Activated CD4-positive, alpha-beta T cell treated with anti-CD3 and anti-CD28 coated beads, Interleukin-2, amount 10 ng/mL, durations not matched to agents 24 days and 14 days (primary cell): Measurements from ENCODE around the gene SLC5A1. TPM values are rescaled to one million over a fixed set of nuclear protein-coding genes. Genes with fewer than 3 reads are reported as not detected.

Experiments used
- DNase-seq: peaks from one replicate; pipeline ENCODE4 v3.0.0; 2022
- H3K27ac Mint-ChIP-seq: one replicate; pipeline ENCODE4 v1.8.0; 2022; ENCODE audit warnings: mild to moderate bottlenecking, mixed read lengths
- H3K27me3 Mint-ChIP-seq: one replicate; pipeline ENCODE4 v1.8.0; 2022; ENCODE audit warnings: mixed read lengths
- H3K36me3 Mint-ChIP-seq: one replicate; pipeline ENCODE4 v1.8.0; 2022; ENCODE audit warnings: low read depth, mild to moderate bottlenecking, mixed read lengths
- H3K4me1 Mint-ChIP-seq: one replicate; pipeline ENCODE4 v1.8.0; 2021; ENCODE audit warnings: mixed read lengths
- H3K4me3 Mint-ChIP-seq: one replicate; pipeline ENCODE4 v1.8.0; 2022; ENCODE audit warnings: mild to moderate bottlenecking, moderate library complexity, mixed read lengths
- H3K9me3 Mint-ChIP-seq: one replicate; pipeline ENCODE4 v1.8.0; 2021; ENCODE audit warnings: mixed read lengths
- intact Hi-C: fragments of 100-400 bp; cut with micrococcal nuclease; formaldehyde crosslinking; loops from one replicate; pipeline ENCODE4 v1.15.1; 2023
- total RNA-seq: library from RNA; stranded (reverse); gene quantifications from 2 replicates; pipeline ENCODE4 v1.2.3, GENCODE V29; 2022

Gene SLC5A1
- total RNA-seq, 1 donor from 2014 or later = not detected

GRCh38 chr22:32083000-32083399 is 39.9 kb downstream of the SLC5A1 start:
- H3K4me1 Mint-ChIP-seq = no peaks in the 10 kb centered on the region
- H3K27ac Mint-ChIP-seq = no peak overlapping the region
- no peak for DNase-seq
- peaks cover 18% of the 10 kb centered on the region for H3K27me3 Mint-ChIP-seq
- H3K4me3 Mint-ChIP-seq = no peak overlapping the region
- no peaks in the 10 kb centered on the region for H3K36me3 Mint-ChIP-seq
- H3K9me3 Mint-ChIP-seq = no peaks in the 10 kb centered on the region
- intact Hi-C loops = no loop called here

GRCh38 chr22:32083814-32084213 is 40.8 kb downstream of the SLC5A1 start:
- DNase-seq = no peak
- Mint-ChIP-seq H3K4me1 (no peaks in the 10 kb centered on the region), H3K36me3 (no peaks in the 10 kb centered on the region), H3K9me3 (no peaks in the 10 kb centered on the region), H3K27ac (no peak overlapping the region), H3K4me3 (no peak overlapping the region), H3K27me3 (peaks cover 26% of the 10 kb centered on the region)
- intact Hi-C loops = no loop called here

GRCh38 chr22:32088084-32088483 is 45.0 kb downstream of the SLC5A1 start:
- no peaks in the 10 kb centered on the region for H3K4me1 Mint-ChIP-seq
- intact Hi-C loops = no loop called here

GRCh38 chr22:32097018-32097417 is 54.0 kb downstream of the SLC5A1 start:
- Mint-ChIP-seq H3K27me3 (peaks cover 32% of the 10 kb centered on the region), H3K4me3 (no peak overlapping the region), H3K36me3 (no peaks in the 10 kb centered on the region), H3K4me1 (peaks cover 7% of the 10 kb centered on the region), H3K27ac (no peak overlapping the region), H3K9me3 (no peaks in the 10 kb centered on the region)
- no peak for DNase-seq
- intact Hi-C loops = no loop called here

More at GRCh38 chr22:32088084-32088483, 45.0 kb downstream of the SLC5A1 start:
- Mint-ChIP-seq H3K27ac (no peak overlapping the region), H3K36me3 (no peaks in the 10 kb centered on the region), H3K9me3 (no peaks in the 10 kb centered on the region), H3K4me3 (no peak overlapping the region), H3K27me3 (peaks cover 37% of the 10 kb centered on the region)
- DNase-seq = no peak

GRCh38 chr22:32097881-32098499 is 54.9 kb downstream of the SLC5A1 start:
- no peak overlapping the region for H3K4me3 Mint-ChIP-seq
- H3K27ac Mint-ChIP-seq = no peak overlapping the region
- peaks cover 31% of the 10 kb centered on the region for H3K27me3 Mint-ChIP-seq
- intact Hi-C loops = no loop called here
- no peak for DNase-seq
- H3K9me3 Mint-ChIP-seq = no peaks in the 10 kb centered on the region
- H3K36me3 Mint-ChIP-seq = no peaks in the 10 kb centered on the region
- peaks cover 7% of the 10 kb centered on the region for H3K4me1 Mint-ChIP-seq

- intact Hi-C loops = loop anchor here (5.0 to 10.0 kb wide), 2 partner anchors 107 to 164 kb away; partner anchors contain the start of gene RFPL2
- Mint-ChIP-seq H3K4me3 (no peak overlapping the region), H3K27ac (no peak overlapping the region), H3K9me3 (no peaks in the 10 kb centered on the region), H3K27me3 (peaks cover 30% of the 10 kb centered on the region), H3K36me3 (no peaks in the 10 kb centered on the region), H3K4me1 (no peaks in the 10 kb centered on the region)
- DNase-seq = no peak
These were observed 57.6 kb downstream of the SLC5A1 start for GRCh38 chr22:32100711-32101110.

GRCh38 chr22:32103658-32104315 is 60.7 kb downstream of the SLC5A1 start:
- Mint-ChIP-seq H3K27me3 (peaks cover 22% of the 10 kb centered on the region), H3K4me3 (no peak overlapping the region), H3K4me1 (no peaks in the 10 kb centered on the region), H3K36me3 (no peaks in the 10 kb centered on the region), H3K9me3 (no peaks in the 10 kb centered on the region), H3K27ac (no peak overlapping the region)
- DNase-seq = no peak
- intact Hi-C loops = loop anchor here (5.0 to 10.0 kb wide), 2 partner anchors 104 to 161 kb away; partner anchors contain the start of gene RFPL2

GRCh38 chr22:32106930-32107329 is 63.9 kb downstream of the SLC5A1 start:
- Mint-ChIP-seq H3K27ac (no peak overlapping the region), H3K27me3 (peaks cover 21% of the 10 kb centered on the region), H3K4me1 (no peaks in the 10 kb centered on the region), H3K4me3 (no peak overlapping the region), H3K9me3 (no peaks in the 10 kb centered on the region), H3K36me3 (no peaks in the 10 kb centered on the region)
- intact Hi-C loops = loop anchor here (10.0 kb wide), 1 partner anchor 158 kb away; no protein-coding TSS in a partner anchor
- peak; percentile 76 for DNase-seq

GRCh38 chr22:32112380-32112779 is 69.3 kb downstream of the SLC5A1 start:
- Mint-ChIP-seq H3K27me3 (peaks cover 27% of the 10 kb centered on the region), H3K36me3 (no peaks in the 10 kb centered on the region)
- no peak for DNase-seq

GRCh38 chr22:32119568-32120235 is 76.6 kb downstream of the SLC5A1 start:
- no peak for DNase-seq
- H3K36me3 Mint-ChIP-seq = no peaks in the 10 kb centered on the region
- H3K4me1 Mint-ChIP-seq = peaks cover 4% of the 10 kb centered on the region
- H3K27me3 Mint-ChIP-seq = peaks cover 20% of the 10 kb centered on the region
- no peak overlapping the region for H3K4me3 Mint-ChIP-seq
- no peak overlapping the region for H3K27ac Mint-ChIP-seq
- H3K9me3 Mint-ChIP-seq = no peaks in the 10 kb centered on the region
- intact Hi-C loops = no loop called here

More at GRCh38 chr22:32112380-32112779, 69.3 kb downstream of the SLC5A1 start:
- intact Hi-C loops = no loop called here
- no peak overlapping the region for H3K27ac Mint-ChIP-seq
- H3K4me3 Mint-ChIP-seq = no peak overlapping the region
- no peaks in the 10 kb centered on the region for H3K4me1 Mint-ChIP-seq
- H3K9me3 Mint-ChIP-seq = no peaks in the 10 kb centered on the region

GRCh38 chr22:32120603-32121002 is 77.5 kb downstream of the SLC5A1 start:
- Mint-ChIP-seq H3K27ac (no peak overlapping the region), H3K4me3 (no peak overlapping the region), H3K4me1 (peaks cover 7% of the 10 kb centered on the region), H3K36me3 (no peaks in the 10 kb centered on the region), H3K9me3 (no peaks in the 10 kb centered on the region), H3K27me3 (peaks cover 15% of the 10 kb centered on the region)
- no peak for DNase-seq
- intact Hi-C loops = no loop called here

GRCh38 chr22:32122899-32123298 is 79.8 kb downstream of the SLC5A1 start:
- H3K9me3 Mint-ChIP-seq = no peaks in the 10 kb centered on the region
- peaks cover 7% of the 10 kb centered on the region for H3K4me1 Mint-ChIP-seq
- no peaks in the 10 kb centered on the region for H3K36me3 Mint-ChIP-seq
- H3K27me3 Mint-ChIP-seq = peaks cover 3% of the 10 kb centered on the region
- no peak overlapping the region for H3K27ac Mint-ChIP-seq
- intact Hi-C loops = no loop called here
- no peak for DNase-seq
- no peak overlapping the region for H3K4me3 Mint-ChIP-seq

- no peak overlapping the region for H3K27ac Mint-ChIP-seq
- DNase-seq = no peak
- no peak overlapping the region for H3K4me3 Mint-ChIP-seq
- intact Hi-C loops = no loop called here
- H3K4me1 Mint-ChIP-seq = peaks cover 7% of the 10 kb centered on the region
- H3K36me3 Mint-ChIP-seq = no peaks in the 10 kb centered on the region
- no peaks in the 10 kb centered on the region for H3K9me3 Mint-ChIP-seq
- no peaks in the 10 kb centered on the region for H3K27me3 Mint-ChIP-seq
These were observed 80.6 kb downstream of the SLC5A1 start for GRCh38 chr22:32123657-32124056.

- Mint-ChIP-seq H3K27me3 (no peaks in the 10 kb centered on the region), H3K4me3 (no peak overlapping the region), H3K4me1 (peaks cover 10% of the 10 kb centered on the region), H3K9me3 (no peaks in the 10 kb centered on the region), H3K27ac (no peak overlapping the region), H3K36me3 (no peaks in the 10 kb centered on the region)
- intact Hi-C loops = no loop called here
- no peak for DNase-seq
These were observed 84.8 kb downstream of the SLC5A1 start for GRCh38 chr22:32127904-32128303.
